SK-N-SH treated with all-trans-retinoic acid at 6 μM for 48 hours (cell line): Measurements from ENCODE around the gene ANAPC15.

Experiments
- OSR1 ChIP-seq: fragments of 250-450 bp; sonication (Bioruptor Pico); IDR thresholded peaks from 2 replicates; pipeline ENCODE4 v1.8.0; 2022; ENCODE audit warnings: moderate library complexity, mild to moderate bottlenecking, inconsistent platforms
- PATZ1 ChIP-seq: fragments of 250-450 bp; sonication (Bioruptor Pico); IDR thresholded peaks from 2 replicates; pipeline ENCODE4 v1.8.0; 2020; ENCODE audit warnings: mild to moderate bottlenecking, moderate library complexity, borderline replicate concordance

GRCh38 chr11:72081821-72082453, 30.6 kb downstream of the ANAPC15 start:
- TF ChIP-seq OSR1 (CRISPR knock-in tag) (no peak), PATZ1 (no peak)
